GM23338 (cell line): ENCODE results near the gene POLA2. TPM values are rescaled to one million over a fixed set of nuclear protein-coding genes. Genes with fewer than 3 reads are reported as not detected.

ENCODE experiments used
- EZH2 ChIP-seq: fragments of 200-600 bp; sonication (generic); IDR thresholded peaks from one replicate; pipeline ENCODE4 v1.8.0; 2017; ENCODE audit warnings: antibody characterized with exemption, mild to moderate bottlenecking, low read depth; ENCODE audit not compliant: unreplicated experiment
- JUNB ChIP-seq: IDR thresholded peaks from one replicate; pipeline ENCODE4 v1.6.1; 2016; ENCODE audit warnings: antibody characterized with exemption; ENCODE audit not compliant: unreplicated experiment
- NANOG ChIP-seq: IDR thresholded peaks from 2 replicates; pipeline ENCODE4 v1.6.1; 2016; ENCODE audit warnings: antibody characterized with exemption, borderline replicate concordance
- STAT1 ChIP-seq: IDR thresholded peaks from one replicate; pipeline ENCODE4 v1.6.1; 2016; ENCODE audit warnings: antibody characterized with exemption; ENCODE audit not compliant: unreplicated experiment
- ZNF331 ChIP-seq: fragments of 250-450 bp; sonication (Bioruptor Pico); IDR thresholded peaks from 2 replicates; pipeline ENCODE4 v1.5.0; 2020; ENCODE audit warnings: low read depth, mild to moderate bottlenecking, moderate library complexity
- polyA plus RNA-seq: library from polyadenylated mRNA; unstranded; fragments of >200 nt; fragmentation: Nextera tagmentation; extraction: Ambion mirVana; gene quantifications from 2 replicates; pipeline ENCODE4 v1.2.1, GENCODE V29; 2016
- total RNA-seq: library from RNA; depleted of rRNA; stranded (reverse); fragments of >200 nt; shearing (Covaris generic); gene quantifications from 2 replicates; pipeline ENCODE4 v1.2.3, GENCODE V29; 2014
- TF ChIP-seq, protein P1 (sequence below): fragments of 250-450 bp; sonication (Bioruptor Pico); IDR thresholded peaks from 2 replicates; pipeline ENCODE4 v1.5.0; 2020; ENCODE audit warnings: mild to moderate bottlenecking, moderate library complexity
- TF ChIP-seq, protein P2 (sequence below), 2 experiments: fragments of 200-600 bp in 1 of 2; sonication (generic) in 1 of 2; conservative IDR thresholded peaks; 2 replicates each; pipeline versions ENCODE4 v1.5.1 to v1.6.1; 2016 to 2017; ENCODE audit warnings: antibody characterized with exemption in 2 of 2, low read depth in 2 of 2, mild to moderate bottlenecking in 2 of 2, moderate library complexity in 1 of 2
- TF ChIP-seq, protein P3 (sequence below): IDR thresholded peaks from 2 replicates; pipeline ENCODE4 v1.6.1; 2016; ENCODE audit warnings: antibody characterized with exemption

Gene POLA2
- total and polyA plus RNA-seq, 2 experiments from 2014 or later: 22.5 to 30.4 TPM

DNA sequence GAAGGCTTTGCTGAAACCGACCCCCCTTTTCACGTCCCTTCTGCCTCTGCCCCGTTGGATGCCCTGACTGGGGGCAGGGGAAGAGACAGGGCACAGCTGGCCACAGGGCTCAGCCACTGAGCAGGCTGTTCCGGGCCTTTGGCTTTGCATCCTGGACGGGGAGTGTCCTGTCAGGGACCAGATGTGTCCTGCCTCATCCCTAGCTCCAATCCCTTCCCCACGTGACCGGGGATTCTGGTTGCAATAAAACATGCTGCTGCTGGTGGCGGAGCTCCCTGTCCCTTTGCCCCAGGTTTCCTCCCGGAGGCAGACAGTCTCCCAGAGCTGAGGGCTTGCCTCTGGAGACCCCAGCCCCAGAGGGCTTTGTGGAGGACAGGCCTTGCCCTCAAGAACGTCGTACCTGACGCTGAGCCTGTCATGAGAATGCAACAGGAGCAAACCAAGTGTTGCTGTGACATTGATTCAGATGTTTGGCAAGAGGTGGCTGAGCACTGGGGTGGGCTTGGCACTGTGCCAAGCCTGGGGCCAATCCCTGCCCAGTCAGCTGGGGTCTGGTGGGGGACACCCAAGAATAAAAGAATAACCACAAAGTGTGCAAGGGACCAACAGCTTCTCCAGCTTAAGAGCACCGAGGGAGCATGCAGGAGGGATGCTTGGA lies 60.2 kb downstream of the POLA2 start (continued):
- TF ChIP-seq, protein P1, sequence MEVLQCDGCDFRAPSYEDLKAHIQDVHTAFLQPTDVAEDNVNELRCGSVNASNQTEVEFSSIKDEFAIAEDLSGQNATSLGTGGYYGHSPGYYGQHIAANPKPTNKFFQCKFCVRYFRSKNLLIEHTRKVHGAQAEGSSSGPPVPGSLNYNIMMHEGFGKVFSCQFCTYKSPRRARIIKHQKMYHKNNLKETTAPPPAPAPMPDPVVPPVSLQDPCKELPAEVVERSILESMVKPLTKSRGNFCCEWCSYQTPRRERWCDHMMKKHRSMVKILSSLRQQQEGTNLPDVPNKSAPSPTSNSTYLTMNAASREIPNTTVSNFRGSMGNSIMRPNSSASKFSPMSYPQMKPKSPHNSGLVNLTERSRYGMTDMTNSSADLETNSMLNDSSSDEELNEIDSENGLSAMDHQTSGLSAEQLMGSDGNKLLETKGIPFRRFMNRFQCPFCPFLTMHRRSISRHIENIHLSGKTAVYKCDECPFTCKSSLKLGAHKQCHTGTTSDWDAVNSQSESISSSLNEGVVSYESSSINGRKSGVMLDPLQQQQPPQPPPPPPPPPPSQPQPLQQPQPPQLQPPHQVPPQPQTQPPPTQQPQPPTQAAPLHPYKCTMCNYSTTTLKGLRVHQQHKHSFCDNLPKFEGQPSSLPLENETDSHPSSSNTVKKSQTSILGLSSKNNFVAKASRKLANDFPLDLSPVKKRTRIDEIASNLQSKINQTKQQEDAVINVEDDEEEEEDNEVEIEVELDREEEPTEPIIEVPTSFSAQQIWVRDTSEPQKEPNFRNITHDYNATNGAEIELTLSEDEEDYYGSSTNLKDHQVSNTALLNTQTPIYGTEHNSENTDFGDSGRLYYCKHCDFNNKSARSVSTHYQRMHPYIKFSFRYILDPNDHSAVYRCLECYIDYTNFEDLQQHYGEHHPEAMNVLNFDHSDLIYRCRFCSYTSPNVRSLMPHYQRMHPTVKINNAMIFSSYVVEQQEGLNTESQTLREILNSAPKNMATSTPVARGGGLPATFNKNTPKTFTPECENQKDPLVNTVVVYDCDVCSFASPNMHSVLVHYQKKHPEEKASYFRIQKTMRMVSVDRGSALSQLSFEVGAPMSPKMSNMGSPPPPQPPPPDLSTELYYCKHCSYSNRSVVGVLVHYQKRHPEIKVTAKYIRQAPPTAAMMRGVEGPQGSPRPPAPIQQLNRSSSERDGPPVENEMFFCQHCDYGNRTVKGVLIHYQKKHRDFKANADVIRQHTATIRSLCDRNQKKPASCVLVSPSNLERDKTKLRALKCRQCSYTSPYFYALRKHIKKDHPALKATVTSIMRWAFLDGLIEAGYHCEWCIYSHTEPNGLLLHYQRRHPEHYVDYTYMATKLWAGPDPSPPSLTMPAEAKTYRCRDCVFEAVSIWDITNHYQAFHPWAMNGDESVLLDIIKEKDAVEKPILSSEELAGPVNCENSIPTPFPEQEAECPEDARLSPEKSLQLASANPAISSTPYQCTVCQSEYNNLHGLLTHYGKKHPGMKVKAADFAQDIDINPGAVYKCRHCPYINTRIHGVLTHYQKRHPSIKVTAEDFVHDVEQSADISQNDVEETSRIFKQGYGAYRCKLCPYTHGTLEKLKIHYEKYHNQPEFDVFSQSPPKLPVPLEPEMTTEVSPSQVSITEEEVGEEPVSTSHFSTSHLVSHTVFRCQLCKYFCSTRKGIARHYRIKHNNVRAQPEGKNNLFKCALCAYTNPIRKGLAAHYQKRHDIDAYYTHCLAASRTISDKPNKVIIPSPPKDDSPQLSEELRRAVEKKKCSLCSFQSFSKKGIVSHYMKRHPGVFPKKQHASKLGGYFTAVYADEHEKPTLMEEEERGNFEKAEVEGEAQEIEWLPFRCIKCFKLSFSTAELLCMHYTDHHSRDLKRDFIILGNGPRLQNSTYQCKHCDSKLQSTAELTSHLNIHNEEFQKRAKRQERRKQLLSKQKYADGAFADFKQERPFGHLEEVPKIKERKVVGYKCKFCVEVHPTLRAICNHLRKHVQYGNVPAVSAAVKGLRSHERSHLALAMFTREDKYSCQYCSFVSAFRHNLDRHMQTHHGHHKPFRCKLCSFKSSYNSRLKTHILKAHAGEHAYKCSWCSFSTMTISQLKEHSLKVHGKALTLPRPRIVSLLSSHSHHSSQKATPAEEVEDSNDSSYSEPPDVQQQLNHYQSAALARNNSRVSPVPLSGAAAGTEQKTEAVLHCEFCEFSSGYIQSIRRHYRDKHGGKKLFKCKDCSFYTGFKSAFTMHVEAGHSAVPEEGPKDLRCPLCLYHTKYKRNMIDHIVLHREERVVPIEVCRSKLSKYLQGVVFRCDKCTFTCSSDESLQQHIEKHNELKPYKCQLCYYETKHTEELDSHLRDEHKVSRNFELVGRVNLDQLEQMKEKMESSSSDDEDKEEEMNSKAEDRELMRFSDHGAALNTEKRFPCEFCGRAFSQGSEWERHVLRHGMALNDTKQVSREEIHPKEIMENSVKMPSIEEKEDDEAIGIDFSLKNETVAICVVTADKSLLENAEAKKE: no peak
- TF ChIP-seq NANOG (no peak), ZNF331 (CRISPR knock-in tag) (no peak), STAT1 (no peak), JUNB (no peak), EZH2 (no peak)
- TF ChIP-seq, protein P2, sequence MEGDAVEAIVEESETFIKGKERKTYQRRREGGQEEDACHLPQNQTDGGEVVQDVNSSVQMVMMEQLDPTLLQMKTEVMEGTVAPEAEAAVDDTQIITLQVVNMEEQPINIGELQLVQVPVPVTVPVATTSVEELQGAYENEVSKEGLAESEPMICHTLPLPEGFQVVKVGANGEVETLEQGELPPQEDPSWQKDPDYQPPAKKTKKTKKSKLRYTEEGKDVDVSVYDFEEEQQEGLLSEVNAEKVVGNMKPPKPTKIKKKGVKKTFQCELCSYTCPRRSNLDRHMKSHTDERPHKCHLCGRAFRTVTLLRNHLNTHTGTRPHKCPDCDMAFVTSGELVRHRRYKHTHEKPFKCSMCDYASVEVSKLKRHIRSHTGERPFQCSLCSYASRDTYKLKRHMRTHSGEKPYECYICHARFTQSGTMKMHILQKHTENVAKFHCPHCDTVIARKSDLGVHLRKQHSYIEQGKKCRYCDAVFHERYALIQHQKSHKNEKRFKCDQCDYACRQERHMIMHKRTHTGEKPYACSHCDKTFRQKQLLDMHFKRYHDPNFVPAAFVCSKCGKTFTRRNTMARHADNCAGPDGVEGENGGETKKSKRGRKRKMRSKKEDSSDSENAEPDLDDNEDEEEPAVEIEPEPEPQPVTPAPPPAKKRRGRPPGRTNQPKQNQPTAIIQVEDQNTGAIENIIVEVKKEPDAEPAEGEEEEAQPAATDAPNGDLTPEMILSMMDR (conservative IDR thresholded peaks at IDR 0.05; ENCODE audit: low read depth in 2 of 2): no peak
- TF ChIP-seq, protein P3, sequence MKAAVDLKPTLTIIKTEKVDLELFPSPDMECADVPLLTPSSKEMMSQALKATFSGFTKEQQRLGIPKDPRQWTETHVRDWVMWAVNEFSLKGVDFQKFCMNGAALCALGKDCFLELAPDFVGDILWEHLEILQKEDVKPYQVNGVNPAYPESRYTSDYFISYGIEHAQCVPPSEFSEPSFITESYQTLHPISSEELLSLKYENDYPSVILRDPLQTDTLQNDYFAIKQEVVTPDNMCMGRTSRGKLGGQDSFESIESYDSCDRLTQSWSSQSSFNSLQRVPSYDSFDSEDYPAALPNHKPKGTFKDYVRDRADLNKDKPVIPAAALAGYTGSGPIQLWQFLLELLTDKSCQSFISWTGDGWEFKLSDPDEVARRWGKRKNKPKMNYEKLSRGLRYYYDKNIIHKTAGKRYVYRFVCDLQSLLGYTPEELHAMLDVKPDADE: no peak
